H9 (cell line): Measurements from ENCODE around the gene POU2F1. TPM values are rescaled to one million over a fixed set of nuclear protein-coding genes. Genes with fewer than 3 reads are reported as not detected.

Source experiments
- DNase-seq: peaks from one replicate; pipeline ENCODE4 v3.0.0-alpha.2; 2017
- H2AFZ ChIP-seq: one replicate; pipeline ENCODE4 v1.6.1; 2013; ENCODE audit warnings: mild to moderate bottlenecking, low read length, control low read depth, moderate library complexity
- H2AK5ac ChIP-seq: 2 replicates; pipeline ENCODE4 v1.6.1; 2013; ENCODE audit warnings: low read length, control low read depth, mixed read lengths; ENCODE audit not compliant: insufficient read length
- H2BK120ac ChIP-seq: one replicate; pipeline ENCODE4 v1.6.1; 2013; ENCODE audit warnings: low read depth, mild to moderate bottlenecking, low read length, control low read depth, inconsistent platforms; ENCODE audit not compliant: poor library complexity, severe bottlenecking
- H2BK12ac ChIP-seq: 2 replicates; pipeline ENCODE4 v1.6.1; 2013; ENCODE audit warnings: low read length, control low read depth, mixed read lengths, low read depth; ENCODE audit not compliant: insufficient read length
- H2BK15ac ChIP-seq: 2 replicates; pipeline ENCODE4 v1.6.1; 2013; ENCODE audit warnings: low read depth, low read length, control low read depth
- H2BK20ac ChIP-seq: one replicate; pipeline ENCODE4 v1.6.1; 2013; ENCODE audit warnings: low read depth, mild to moderate bottlenecking, low read length, control low read depth, inconsistent platforms; ENCODE audit not compliant: poor library complexity, severe bottlenecking
- H2BK5ac ChIP-seq: 2 replicates; pipeline ENCODE4 v1.6.1; 2013; ENCODE audit warnings: low read length, control low read depth, mixed read lengths; ENCODE audit not compliant: insufficient read length
- H3K14ac ChIP-seq: 2 replicates; pipeline ENCODE4 v1.6.1; 2013; ENCODE audit warnings: low read length, control low read depth; ENCODE audit not compliant: insufficient read depth
- H3K18ac ChIP-seq: 2 replicates; pipeline ENCODE4 v1.6.1; 2013; ENCODE audit warnings: low read depth, mild to moderate bottlenecking, mixed read lengths, low read length, control low read depth; ENCODE audit not compliant: insufficient read length
- H3K23ac ChIP-seq: 2 replicates; pipeline ENCODE4 v1.6.1; 2013; ENCODE audit warnings: low read length, control low read depth, mixed read lengths, low read depth; ENCODE audit not compliant: insufficient read length
- H3K23me2 ChIP-seq: 2 replicates; pipeline ENCODE4 v1.6.1; 2013; ENCODE audit warnings: low read depth, mild to moderate bottlenecking, mixed read lengths, low read length, control low read depth; ENCODE audit not compliant: insufficient read length, poor library complexity, severe bottlenecking
- H3K27ac ChIP-seq: 2 replicates; pipeline ENCODE4 v1.5.1; 2013; ENCODE audit warnings: low read length, control low read depth, mixed read lengths, low read depth; ENCODE audit not compliant: insufficient read length
- H3K27me3 ChIP-seq: 2 replicates; pipeline ENCODE4 v1.6.1; 2013; ENCODE audit warnings: low read length, control low read depth, inconsistent platforms; ENCODE audit not compliant: insufficient read depth
- H3K4ac ChIP-seq: 2 replicates; pipeline ENCODE4 v1.6.1; 2013; ENCODE audit warnings: low read depth, mild to moderate bottlenecking, control low read depth, inconsistent platforms, low read length, moderate library complexity
- H3K4me1 ChIP-seq: 2 replicates; pipeline ENCODE4 v1.6.1; 2013; ENCODE audit warnings: low read length, control low read depth, inconsistent platforms; ENCODE audit not compliant: insufficient read depth
- H3K4me2 ChIP-seq: 2 replicates; pipeline ENCODE4 v1.6.1; 2013; ENCODE audit warnings: low read length, control low read depth, mixed read lengths; ENCODE audit not compliant: insufficient read length, insufficient read depth
- H3K56ac ChIP-seq: 2 replicates; pipeline ENCODE4 v1.6.1; 2013; ENCODE audit warnings: low read depth, mild to moderate bottlenecking, mixed read lengths, low read length, control low read depth; ENCODE audit not compliant: insufficient read length
- H3K79me1 ChIP-seq: 2 replicates; pipeline ENCODE4 v1.6.1; 2013; ENCODE audit warnings: low read depth, mild to moderate bottlenecking, moderate library complexity, low read length, control low read depth, inconsistent platforms; ENCODE audit not compliant: insufficient read depth, poor library complexity, severe bottlenecking
- H3K79me2 ChIP-seq: 2 replicates; pipeline ENCODE4 v1.6.1; 2013; ENCODE audit warnings: low read length, control low read depth, inconsistent platforms; ENCODE audit not compliant: insufficient read depth
- H3K9ac ChIP-seq: 2 replicates; pipeline ENCODE4 v1.6.1; 2013; ENCODE audit warnings: low read length, control low read depth, mixed read lengths; ENCODE audit not compliant: insufficient read length; ENCODE audit errors: extremely low read depth
- H3K9me3 ChIP-seq: one replicate; pipeline ENCODE4 v1.6.1; 2013; ENCODE audit warnings: low read depth, low read length, inconsistent platforms; ENCODE audit not compliant: control insufficient read depth
- H3T11ph ChIP-seq: one replicate; pipeline ENCODE4 v1.6.1; 2013; ENCODE audit warnings: mild to moderate bottlenecking, low read length, control low read depth, inconsistent platforms
- H4K20me1 ChIP-seq: one replicate; pipeline ENCODE4 v1.6.1; 2013; ENCODE audit not compliant: control insufficient read depth, insufficient read length, insufficient read depth
- H4K5ac ChIP-seq: 2 replicates; pipeline ENCODE4 v1.6.1; 2013; ENCODE audit warnings: low read depth, mild to moderate bottlenecking, mixed read lengths, low read length, control low read depth; ENCODE audit not compliant: insufficient read length
- H4K8ac ChIP-seq: replicated peaks from 2 replicates; pipeline ENCODE4 v1.6.1; 2013; ENCODE audit warnings: low read length, control low read depth, mixed read lengths, low read depth; ENCODE audit not compliant: insufficient read length
- H4K91ac ChIP-seq: 2 replicates; pipeline ENCODE4 v1.6.1; 2013; ENCODE audit warnings: low read depth, mild to moderate bottlenecking, moderate library complexity, mixed read lengths, low read length, control low read depth; ENCODE audit not compliant: insufficient read length
- H3K27ac Mint-ChIP-seq, 3 experiments: 2 replicates in 2 of 3; 3 replicates in 1 of 3; pipeline ENCODE4 v1.8.0; 2020 to 2021; ENCODE audit warnings: mixed read lengths in 3 of 3, mild to moderate bottlenecking in 1 of 3, moderate library complexity in 1 of 3
- H3K27me3 Mint-ChIP-seq: 2 replicates; pipeline ENCODE4 v1.8.0; 2021; ENCODE audit warnings: low read depth, mild to moderate bottlenecking, moderate library complexity, mixed read lengths
- H3K36me3 Mint-ChIP-seq, 3 experiments: 2 replicates in 2 of 3; 3 replicates in 1 of 3; pipeline ENCODE4 v1.8.0; 2020 to 2021; ENCODE audit warnings: low read depth in 3 of 3, mixed read lengths in 3 of 3; ENCODE audit not compliant: insufficient read depth in 1 of 3
- H3K4me1 Mint-ChIP-seq, 2 experiments: 2 replicates each; pipeline ENCODE4 v1.8.0; 2020; ENCODE audit warnings: mixed read lengths in 2 of 2
- H3K4me3 Mint-ChIP-seq, 2 experiments: 2 replicates in 1 of 2; 3 replicates in 1 of 2; pipeline ENCODE4 v1.8.0; 2020 to 2021; ENCODE audit warnings: mild to moderate bottlenecking in 2 of 2, mixed read lengths in 2 of 2, moderate library complexity in 1 of 2
- H3K9me3 Mint-ChIP-seq, 2 experiments: 2 replicates in 1 of 2; 3 replicates in 1 of 2; pipeline ENCODE4 v1.8.0; 2020; ENCODE audit warnings: mild to moderate bottlenecking in 2 of 2, mixed read lengths in 2 of 2, moderate library complexity in 1 of 2
- WGBS: extraction: QIAGEN DNeasy Blood & Tissue Kit; methylation state at CpG from one replicate; pipeline ENCODE4 v1.1.7; 2013; ENCODE audit warnings: missing lambda C conversion rate, low lambda C conversion rate, mixed read lengths; ENCODE audit not compliant: insufficient read length; ENCODE audit errors: extremely low coverage; 5-methylcytosine and 5-hydroxymethylcytosine counted together
- total RNA-seq: library from RNA; stranded (reverse); gene quantifications from 2 replicates; pipeline ENCODE4 v1.2.1, GENCODE V29; 2021
- TF ChIP-seq, protein P1 (sequence below): fragments of 200-600 bp; sonication (generic); conservative IDR thresholded peaks from 3 replicates; pipeline ENCODE4 v1.8.0; 2021; ENCODE audit warnings: antibody characterized with exemption, mild to moderate bottlenecking

Gene POU2F1
- total RNA-seq, 1 experiment from 2014 or later, result 62.5 TPM

GRCh38 chr1:167268347-167268787 lies 47.7 kb downstream of the POU2F1 start:
- Histone ChIP-seq H2BK15ac (no peak overlapping the region), H2BK5ac (no peak overlapping the region), H3K4me1 (peaks cover 5% of the 10 kb centered on the region; the same call in 1 of the 2 replicates), H3K4me2 (no peak overlapping the region), H3K56ac (no peak overlapping the region), H2BK20ac (no peak overlapping the region), H3K23me2 (no peaks in the 10 kb centered on the region), H4K8ac (no peak overlapping the region), H3K27me3 (no peaks in the 10 kb centered on the region), H2BK12ac (no peak overlapping the region), H3K14ac (no peak overlapping the region), H3K18ac (no peak overlapping the region), H3K79me1 (peaks cover 9% of the 10 kb centered on the region), H3K23ac (no peak overlapping the region), H3T11ph (no peak overlapping the region), H3K79me2 (peaks cover 22% of the 10 kb centered on the region; the same call in 1 of the 2 replicates), H3K4ac (no peak overlapping the region), H3K27ac (no peak overlapping the region), H4K91ac (no peak overlapping the region), H4K20me1 (no peaks in the 10 kb centered on the region), H3K9me3 (no peaks in the 10 kb centered on the region), H4K5ac (no peak overlapping the region), H2AFZ (no peak overlapping the region), H2AK5ac (no peak overlapping the region), H2BK120ac (no peak overlapping the region), H3K9ac (no peak overlapping the region)
- Mint-ChIP-seq H3K4me1 (peaks cover 39 to 45% of the 10 kb centered on the region in 2 experiments), H3K4me3 (no peak overlapping the region; a peak in 1 of 5 replicates), H3K9me3 (no peaks in the 10 kb centered on the region), H3K27ac (peak overlapping the region; percentile 43 to 87 (median 76)), H3K36me3 (peaks cover 0 to 5% (median 2%) of the 10 kb centered on the region in 3 experiments; a peak in 3 of 7 replicates), H3K27me3 (no peaks in the 10 kb centered on the region)
- DNase-seq, result no peak
- TF ChIP-seq, protein P1, sequence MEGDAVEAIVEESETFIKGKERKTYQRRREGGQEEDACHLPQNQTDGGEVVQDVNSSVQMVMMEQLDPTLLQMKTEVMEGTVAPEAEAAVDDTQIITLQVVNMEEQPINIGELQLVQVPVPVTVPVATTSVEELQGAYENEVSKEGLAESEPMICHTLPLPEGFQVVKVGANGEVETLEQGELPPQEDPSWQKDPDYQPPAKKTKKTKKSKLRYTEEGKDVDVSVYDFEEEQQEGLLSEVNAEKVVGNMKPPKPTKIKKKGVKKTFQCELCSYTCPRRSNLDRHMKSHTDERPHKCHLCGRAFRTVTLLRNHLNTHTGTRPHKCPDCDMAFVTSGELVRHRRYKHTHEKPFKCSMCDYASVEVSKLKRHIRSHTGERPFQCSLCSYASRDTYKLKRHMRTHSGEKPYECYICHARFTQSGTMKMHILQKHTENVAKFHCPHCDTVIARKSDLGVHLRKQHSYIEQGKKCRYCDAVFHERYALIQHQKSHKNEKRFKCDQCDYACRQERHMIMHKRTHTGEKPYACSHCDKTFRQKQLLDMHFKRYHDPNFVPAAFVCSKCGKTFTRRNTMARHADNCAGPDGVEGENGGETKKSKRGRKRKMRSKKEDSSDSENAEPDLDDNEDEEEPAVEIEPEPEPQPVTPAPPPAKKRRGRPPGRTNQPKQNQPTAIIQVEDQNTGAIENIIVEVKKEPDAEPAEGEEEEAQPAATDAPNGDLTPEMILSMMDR, result no peak
- no CpG with 5 or more reads among the region's 2 CpGs for WGBS
